Spleen (tissue), 11 donors: Measurements from ENCODE around the gene MLXIP. TPM values are rescaled to one million over a fixed set of nuclear protein-coding genes. Genes with fewer than 3 reads are reported as not detected.

Experiments used
- DNase-seq: peaks from one replicate; pipeline ENCODE4 v3.0.0-alpha.2; 2020
- H3K27ac ChIP-seq, 8 donors: fragments of 200-600 bp; sonication (generic) in 7 of 8; 1 replicate in 4 of 8; 2 replicates in 4 of 8; pipeline versions ENCODE4 v1.5.0 to v1.8.0; 2016 to 2021; ENCODE audit warnings: inconsistent platforms in 4 of 8, mild to moderate bottlenecking in 4 of 8, moderate library complexity in 1 of 8
- H3K27me3 ChIP-seq, 7 donors: fragments of 200-600 bp; sonication (generic) in 6 of 7; replicated peaks in 1 of 7; 1 replicate in 4 of 7; 2 replicates in 3 of 7; pipeline versions ENCODE4 v1.5.0 to v1.8.0; 2016 to 2021; ENCODE audit warnings: inconsistent platforms in 3 of 7, mild to moderate bottlenecking in 1 of 7
- H3K36me3 ChIP-seq, 6 donors: fragments of 200-600 bp; sonication (generic) in 5 of 6; 1 replicate in 4 of 6; 2 replicates in 2 of 6; pipeline versions ENCODE4 v1.5.0 to v1.8.0; 2016 to 2021; ENCODE audit warnings: inconsistent platforms in 2 of 6
- H3K4me1 ChIP-seq, 6 donors: fragments of 200-600 bp; sonication (generic) in 5 of 6; 1 replicate in 3 of 6; 2 replicates in 3 of 6; pipeline versions ENCODE4 v1.5.0 to v1.8.0; 2016 to 2021; ENCODE audit warnings: inconsistent platforms in 3 of 6
- H3K4me3 ChIP-seq, 8 donors: fragments of 200-600 bp; sonication (generic) in 7 of 8; 1 replicate in 4 of 8; 2 replicates in 4 of 8; pipeline versions ENCODE4 v1.5.0 to v1.8.0; 2016 to 2021; ENCODE audit warnings: inconsistent platforms in 4 of 8, mild to moderate bottlenecking in 4 of 8, moderate library complexity in 2 of 8
- H3K9me3 ChIP-seq, 8 donors: fragments of 200-600 bp; sonication (generic) in 7 of 8; 1 replicate in 4 of 8; 2 replicates in 4 of 8; pipeline versions ENCODE4 v1.5.0 to v1.8.0; 2016 to 2021; ENCODE audit warnings: inconsistent platforms in 4 of 8
- CTCF ChIP-seq, 11 experiments: fragments of 200-600 bp in 7 of 11; fragments of 450-650 bp in 4 of 11; sonication (generic) in 4 of 11; IDR thresholded peaks in 8 of 11; conservative IDR thresholded peaks in 3 of 11; 1 replicate in 7 of 11; 2 replicates in 4 of 11; pipeline versions ENCODE4 v1.4.0 to v1.8.0; 2016 to 2021; ENCODE audit warnings: antibody characterized with exemption in 11 of 11, inconsistent platforms in 4 of 11, mild to moderate bottlenecking in 1 of 11
- POLR2A ChIP-seq, 3 donors: fragments of 450-650 bp; IDR thresholded peaks; one replicate each; pipeline ENCODE4 v1.5.1; 2017; ENCODE audit warnings: antibody characterized with exemption in 3 of 3, mild to moderate bottlenecking in 1 of 3
- POLR2AphosphoS5 ChIP-seq, 3 donors: sonication (generic); formaldehyde crosslinking; IDR thresholded peaks; one replicate each; pipeline ENCODE4 v1.5.1; 2017; ENCODE audit warnings: antibody characterized with exemption in 3 of 3
- WGBS, 5 donors: extraction: QIAGEN DNeasy Blood & Tissue Kit in 3 of 5; methylation state at CpG; one replicate each; pipeline versions ENCODE4 v1.1.5 to v1.1.7; 2013 to 2018; 5-methylcytosine and 5-hydroxymethylcytosine counted together
- intact Hi-C: fragments of 100-400 bp; cut with DNase I; formaldehyde crosslinking; loops from one replicate; pipeline ENCODE4 v1.15.0; 2023; ENCODE audit warnings: low total_unique reads
- polyA plus RNA-seq, 3 donors: library from polyadenylated mRNA; stranded (reverse); fragments of 200-250 nt; gene quantifications; one replicate each; pipeline ENCODE4 v1.2.1, GENCODE V29; 2013
- total RNA-seq, 7 donors: library from RNA; depleted of rRNA in 3 of 7; stranded (reverse); fragments of >200 nt in 3 of 7; fragmentation: NEBNext Ultra II Directional in 4 of 7; extraction: Animal tissue kit (Norgen Biotek cat#: 25700) in 4 of 7; gene quantifications; one replicate each; pipeline versions ENCODE4 v1.1.0 to v1.2.1, GENCODE V29; 2016 to 2021
- donor health status: healthy with polysubstance abuse.
- donor health status: DM: no; HTN: no; CAD: no; lungs with moderate emphysema.
- donor health status: DM: no; HTN: no; CAD: no.
- donor health status: Bipolar disorder and iron deficiency.
- donor health status: healthy.
- donor health status: DM: no; HTN: no; CAD: no.
- donor health status: DM: yes; HTN: yes; CAD: no.

MLXIP gene
- total and polyA plus RNA-seq, 10 donors, result 7.8 to 97.1 (median 66.8) TPM

GRCh38 chr12:122061253-122061652 is 17.3 kb upstream of the MLXIP start:
- no peak for DNase-seq
- no peak for TF ChIP-seq CTCF (IDR thresholded peaks at IDR 0.05 in 8 of 11, conservative IDR thresholded peaks at IDR 0.05 in 3 of 11)
- TF ChIP-seq POLR2A (IDR thresholded peaks at IDR 0.05), result no peak
- no peak for TF ChIP-seq POLR2AphosphoS5 (IDR thresholded peaks at IDR 0.05)
- no peaks in the 10 kb centered on the region for H3K27me3 ChIP-seq
- H3K27ac ChIP-seq, result peak overlapping the region in 1 of 8 donors; percentile 83
- H3K4me3 ChIP-seq, result no peak overlapping the region
- H3K36me3 ChIP-seq, result peaks cover 0 to 47% (median 8%) of the 10 kb centered on the region in 6 donors
- no peaks in the 10 kb centered on the region for H3K9me3 ChIP-seq
- intact Hi-C loops, result no loop called here
- WGBS, 5 donors, result 91 to 94% (median 93%) methylated on average over 15 to 23 of the region's 23 CpGs
- H3K4me1 ChIP-seq, result peaks cover 11 to 50% (median 28%) of the 10 kb centered on the region in 6 donors

- DNase-seq, result no peak
- Histone ChIP-seq H3K4me3 (peak overlapping the region in 2 of 8 donors; percentile 3 to 15), H3K9me3 (no peaks in the 10 kb centered on the region), H3K4me1 (peaks cover 17 to 68% (median 37%) of the 10 kb centered on the region in 6 donors), H3K36me3 (peaks cover 0 to 30% (median 5%) of the 10 kb centered on the region in 6 donors), H3K27me3 (no peaks in the 10 kb centered on the region), H3K27ac (peak overlapping the region; percentile 57 to 85 (median 75))
- TF ChIP-seq POLR2AphosphoS5 (IDR thresholded peaks at IDR 0.05) (peak; percentile 39 to 61 (median 44)), CTCF (IDR thresholded peaks at IDR 0.05 in 8 of 11, conservative IDR thresholded peaks at IDR 0.05 in 3 of 11) (no peak), POLR2A (IDR thresholded peaks at IDR 0.05) (no peak)
- intact Hi-C loops, result no loop called here
- WGBS, 5 donors, result 33 to 50% (median 40%) methylated on average over 18 to 19 of the region's 19 CpGs
These were observed 15.5 kb upstream of the MLXIP start for GRCh38 chr12:122062832-122063693.

GRCh38 chr12:122063694-122064024 is 14.9 kb upstream of the MLXIP start:
- no peaks in the 10 kb centered on the region for H3K27me3 ChIP-seq
- no peak for DNase-seq
- 59 to 75% (median 74%) methylated on average over 6 of the region's 6 CpGs for WGBS, 5 donors
- peaks cover 0 to 27% (median 5%) of the 10 kb centered on the region in 6 donors for H3K36me3 ChIP-seq
- peak overlapping the region; percentile 57 to 85 (median 75) for H3K27ac ChIP-seq
- no peak for TF ChIP-seq CTCF (IDR thresholded peaks at IDR 0.05 in 8 of 11, conservative IDR thresholded peaks at IDR 0.05 in 3 of 11)
- TF ChIP-seq POLR2AphosphoS5 (IDR thresholded peaks at IDR 0.05), result peak in 1 of 3 donors; percentile 14
- H3K9me3 ChIP-seq, result no peaks in the 10 kb centered on the region
- peaks cover 20 to 74% (median 43%) of the 10 kb centered on the region in 6 donors for H3K4me1 ChIP-seq
- peak overlapping the region in 2 of 8 donors; percentile 3 to 15 for H3K4me3 ChIP-seq
- intact Hi-C loops, result no loop called here
